GF-D8 (cell line): Measurements from ENCODE around the gene SFRP4.
A peak's percentile ranks its signal among the peaks of the same experiment; 100 is the strongest.
"Not testable (repeated sequence)": the region's sequence is repeated elsewhere in the genome, so short reads cannot be mapped to it uniquely, and the experiment has no call there.

Experiments used
- DNase-seq: peaks from one replicate; lab custom pipeline; 2025; lab: John Stamatoyannopoulos, UW

The SFRP4 gene

GRCh38 chr7:37916673-37917660, at the start of gene SFRP4:
TSS of gene SFRP4 (minus strand) at chr7:37916817. CDS start at chr7:37916537, 280 bp downstream.
- DNase-seq = no peak

- DNase-seq = no peak
Measured at GRCh38 chr7:37964196-37964595, 47.6 kb upstream of the SFRP4 start.

- DNase-seq = no peak
Measured at GRCh38 chr7:37961251-37961650, 44.6 kb upstream of the SFRP4 start.

- no peak for DNase-seq
Measured at GRCh38 chr7:37960483-37960882, 43.9 kb upstream of the SFRP4 start.

- no peak for DNase-seq
Measured at GRCh38 chr7:37957221-37957970, 40.8 kb upstream of the SFRP4 start.

- DNase-seq = no peak
Measured at GRCh38 chr7:37956791-37957190, 40.2 kb upstream of the SFRP4 start.

GRCh38 chr7:37954217-37954616, 37.6 kb upstream of the SFRP4 start:
- not testable (repeated sequence) for DNase-seq

- DNase-seq = peak; percentile 90
Measured at GRCh38 chr7:37952240-37952639, 35.6 kb upstream of the SFRP4 start.

- DNase-seq = no peak
Measured at GRCh38 chr7:37947941-37948210, 31.3 kb upstream of the SFRP4 start.

GRCh38 chr7:37947138-37947940, 30.7 kb upstream of the SFRP4 start:
- no peak for DNase-seq

GRCh38 chr7:37945336-37945735, 28.7 kb upstream of the SFRP4 start:
- DNase-seq = no peak

GRCh38 chr7:37944737-37945054, 28.1 kb upstream of the SFRP4 start:
- no peak for DNase-seq

- no peak for DNase-seq
Measured at GRCh38 chr7:37943905-37944736, 27.5 kb upstream of the SFRP4 start.

GRCh38 chr7:37942934-37943610, 26.5 kb upstream of the SFRP4 start:
- no peak for DNase-seq

- DNase-seq = no peak
Measured at GRCh38 chr7:37933018-37933566, 16.5 kb upstream of the SFRP4 start.

- DNase-seq = no peak
Measured at GRCh38 chr7:37932543-37932942, 15.9 kb upstream of the SFRP4 start.

GRCh38 chr7:37930226-37930948, 13.8 kb upstream of the SFRP4 start:
- no peak for DNase-seq

- no peak for DNase-seq
Measured at GRCh38 chr7:37928878-37929277, 12.3 kb upstream of the SFRP4 start.

GRCh38 chr7:37927773-37928444, 11.3 kb upstream of the SFRP4 start:
- DNase-seq = peak; percentile 29
